CMK (cell line): ENCODE results near the gene NRXN3.

Experiments
- DNase-seq: peaks from one replicate; pipeline ENCODE4 v3.0.0-alpha.2; 2010; ENCODE audit warnings: low read depth

The NRXN3 gene

GRCh38 chr14:78173346-78174035 lies 3.3 kb downstream of the NRXN3 start:
- DNase-seq = no peak

- no peak for DNase-seq
Observed at GRCh38 chr14:78175412-78175811, 5.2 kb downstream of the NRXN3 start.

- no peak for DNase-seq
Observed at GRCh38 chr14:78178071-78178470, 7.9 kb downstream of the NRXN3 start.

GRCh38 chr14:78178971-78179370 lies 8.8 kb downstream of the NRXN3 start:
- DNase-seq = no peak

- no peak for DNase-seq
Observed at GRCh38 chr14:78181270-78181669, 11.1 kb downstream of the NRXN3 start.

GRCh38 chr14:78182722-78183121 lies 12.5 kb downstream of the NRXN3 start:
- DNase-seq = no peak

GRCh38 chr14:78184157-78184556 lies 14.0 kb downstream of the NRXN3 start:
- DNase-seq = no peak

- DNase-seq = no peak
Observed at GRCh38 chr14:78186277-78186676, 16.1 kb downstream of the NRXN3 start.

GRCh38 chr14:78188882-78189281 lies 18.7 kb downstream of the NRXN3 start:
- DNase-seq = no peak

GRCh38 chr14:78195431-78195830 lies 25.3 kb downstream of the NRXN3 start:
- no peak for DNase-seq

GRCh38 chr14:78196323-78196722 lies 26.1 kb downstream of the NRXN3 start:
- DNase-seq = no peak

GRCh38 chr14:78197051-78197450 lies 26.9 kb downstream of the NRXN3 start:
- DNase-seq = no peak

GRCh38 chr14:78202163-78202562 lies 32.0 kb downstream of the NRXN3 start:
- DNase-seq = no peak

GRCh38 chr14:78202976-78203375 lies 32.8 kb downstream of the NRXN3 start:
- no peak for DNase-seq

GRCh38 chr14:78207414-78207813 lies 37.2 kb downstream of the NRXN3 start:
- no peak for DNase-seq

GRCh38 chr14:78220273-78220672 lies 50.1 kb downstream of the NRXN3 start:
- no peak for DNase-seq

GRCh38 chr14:78222746-78223145 lies 52.6 kb downstream of the NRXN3 start:
- no peak for DNase-seq

- no peak for DNase-seq
Observed at GRCh38 chr14:78227248-78228077, 57.3 kb downstream of the NRXN3 start.

GRCh38 chr14:78228702-78229327 lies 58.6 kb downstream of the NRXN3 start:
- no peak for DNase-seq

GRCh38 chr14:78232231-78233000 lies 62.2 kb downstream of the NRXN3 start:
- DNase-seq = no peak

- no peak for DNase-seq
Observed at GRCh38 chr14:78238141-78238540, 68.0 kb downstream of the NRXN3 start.

GRCh38 chr14:78240567-78240966 lies 70.4 kb downstream of the NRXN3 start:
- DNase-seq = no peak
